Neuronal stem cell (in vitro differentiated cells): ENCODE results near the gene TSR3.

ENCODE experiments used
- DNase-seq: peaks from one replicate; pipeline ENCODE4 v3.0.0-alpha.2; 2013; ENCODE audit warnings: low spot score
- H2AFZ ChIP-seq: one replicate; pipeline ENCODE4 v1.6.1; 2013; ENCODE audit warnings: mild to moderate bottlenecking, low read length, inconsistent platforms
- H2AK5ac ChIP-seq: 2 replicates; pipeline ENCODE4 v1.6.1; 2013; ENCODE audit warnings: low read depth, mild to moderate bottlenecking, inconsistent platforms, low read length, moderate library complexity, mixed read lengths
- H2BK120ac ChIP-seq: 2 replicates; pipeline ENCODE4 v1.6.1; 2013; ENCODE audit warnings: low read depth, mild to moderate bottlenecking, inconsistent platforms, low read length, moderate library complexity, mixed read lengths
- H2BK12ac ChIP-seq: one replicate; pipeline ENCODE4 v1.6.1; 2013; ENCODE audit warnings: low read length, inconsistent platforms
- H2BK15ac ChIP-seq: 2 replicates; pipeline ENCODE4 v1.6.1; 2013; ENCODE audit warnings: mild to moderate bottlenecking, low read length, inconsistent platforms, mixed read lengths
- H2BK5ac ChIP-seq: one replicate; pipeline ENCODE4 v1.6.1; 2013; ENCODE audit warnings: inconsistent platforms, mild to moderate bottlenecking, low read length, moderate library complexity
- H3K14ac ChIP-seq: one replicate; pipeline ENCODE4 v1.6.1; 2013; ENCODE audit warnings: low read length, inconsistent platforms
- H3K18ac ChIP-seq: 2 replicates; pipeline ENCODE4 v1.6.1; 2013; ENCODE audit warnings: low read length, inconsistent platforms
- H3K23ac ChIP-seq: 2 replicates; pipeline ENCODE4 v1.6.1; 2013; ENCODE audit warnings: low read depth, mild to moderate bottlenecking, mixed read lengths, low read length, inconsistent platforms; ENCODE audit not compliant: poor library complexity
- H3K27ac ChIP-seq: replicated peaks from 3 replicates; pipeline ENCODE4 v1.5.1; 2013; ENCODE audit warnings: low read length, inconsistent platforms
- H3K27me3 ChIP-seq, 3 experiments: 2 replicates each; pipeline ENCODE4 v1.6.1; 2013; ENCODE audit warnings: low read length in 3 of 3, mild to moderate bottlenecking in 2 of 3, inconsistent platforms in 1 of 3, low read depth in 1 of 3, mixed read lengths in 1 of 3, moderate library complexity in 1 of 3; ENCODE audit not compliant: control insufficient read depth in 3 of 3, insufficient read depth in 3 of 3
- H3K36me3 ChIP-seq, 2 donors: replicated peaks in 1 of 2; 2 replicates each; pipeline ENCODE4 v1.6.1; 2013; ENCODE audit warnings: low read length in 2 of 2; ENCODE audit not compliant: control insufficient read depth in 2 of 2, insufficient read depth in 2 of 2
- H3K4ac ChIP-seq: 2 replicates; pipeline ENCODE4 v1.6.1; 2013; ENCODE audit warnings: inconsistent platforms, mild to moderate bottlenecking, low read length, moderate library complexity
- H3K4me1 ChIP-seq, 2 donors: 1 replicate in 1 of 2; 2 replicates in 1 of 2; pipeline ENCODE4 v1.6.1; 2013; ENCODE audit warnings: low read length in 2 of 2, low read depth in 1 of 2; ENCODE audit not compliant: control insufficient read depth in 2 of 2, insufficient read depth in 1 of 2
- H3K4me2 ChIP-seq: one replicate; pipeline ENCODE4 v1.6.1; 2013; ENCODE audit warnings: mild to moderate bottlenecking, low read length, inconsistent platforms; ENCODE audit not compliant: insufficient read depth, poor library complexity, severe bottlenecking
- H3K4me3 ChIP-seq, 2 donors: 2 replicates each; pipeline ENCODE4 v1.5.1; 2013; ENCODE audit warnings: low read length in 2 of 2, mild to moderate bottlenecking in 2 of 2, inconsistent platforms in 1 of 2, moderate library complexity in 1 of 2
- H3K79me1 ChIP-seq: one replicate; pipeline ENCODE4 v1.6.1; 2013; ENCODE audit warnings: low read depth, mild to moderate bottlenecking, inconsistent platforms, low read length, moderate library complexity
- H3K9ac ChIP-seq: one replicate; pipeline ENCODE4 v1.6.1; 2013; ENCODE audit warnings: mild to moderate bottlenecking, low read depth, low read length, inconsistent platforms; ENCODE audit not compliant: poor library complexity
- H3K9me3 ChIP-seq, 2 donors: replicated peaks in 1 of 2; 2 replicates each; pipeline versions ENCODE3 to v1.6.1; 2013; ENCODE audit warnings: low read length in 2 of 2, mild to moderate bottlenecking in 2 of 2, inconsistent platforms in 1 of 2, low read depth in 1 of 2, mixed read lengths in 1 of 2, moderate library complexity in 1 of 2; ENCODE audit not compliant: control insufficient read depth in 2 of 2, insufficient read depth in 1 of 2
- H4K8ac ChIP-seq: one replicate; pipeline ENCODE4 v1.6.1; 2013; ENCODE audit warnings: low read depth, mild to moderate bottlenecking, inconsistent platforms, low read length, moderate library complexity
- H4K91ac ChIP-seq: one replicate; pipeline ENCODE4 v1.6.1; 2013; ENCODE audit warnings: low read length, low read depth, mild to moderate bottlenecking, inconsistent platforms; ENCODE audit not compliant: poor library complexity
- WGBS, 2 donors: extraction: QIAGEN DNeasy Blood & Tissue Kit; methylation state at CpG; one replicate each; pipeline ENCODE4 v1.1.7; 2013; ENCODE audit warnings: missing lambda C conversion rate in 2 of 2, mixed read lengths in 1 of 2; ENCODE audit not compliant: insufficient read length in 2 of 2, insufficient replicate concordance in 1 of 2; ENCODE audit errors: extremely low coverage in 2 of 2; 5-methylcytosine and 5-hydroxymethylcytosine counted together

Gene TSR3

GRCh38 chr16:1380195-1380594 lies 28.5 kb upstream of the TSR3 start:
- Histone ChIP-seq H2AFZ (peak overlapping the region; percentile 84), H3K14ac (no peak overlapping the region), H3K4me2 (peak overlapping the region; percentile 69), H4K8ac (no peak overlapping the region), H3K79me1 (peaks cover 20% of the 10 kb centered on the region), H3K18ac (no peak overlapping the region), H3K4me3 (peak overlapping the region in 1 of 2 donors; percentile 52), H4K91ac (no peak overlapping the region), H3K9me3 (no peaks in the 10 kb centered on the region), H3K4ac (no peak overlapping the region), H2BK120ac (no peak overlapping the region), H2BK15ac (no peak overlapping the region), H3K4me1 (peaks cover 2 to 14% of the 10 kb centered on the region in 2 donors), H3K27me3 (no peaks in the 10 kb centered on the region), H2AK5ac (peak overlapping the region; percentile 61), H3K27ac (no peak overlapping the region), H2BK5ac (no peak overlapping the region), H3K23ac (no peak overlapping the region), H3K9ac (no peak overlapping the region), H3K36me3 (peaks cover 2 to 9% of the 10 kb centered on the region in 2 donors), H2BK12ac (no peak overlapping the region)
- no peak for DNase-seq
- WGBS, 2 donors, result no CpG with 5 or more reads among the region's 10 CpGs

- peak overlapping the region; percentile 84 for H2AFZ ChIP-seq
- no peak overlapping the region for H3K27ac ChIP-seq
- peak overlapping the region; percentile 17 for H4K8ac ChIP-seq
- peak overlapping the region; percentile 97 for H3K23ac ChIP-seq
- peak; percentile 72 for DNase-seq
- peak overlapping the region; percentile 95 for H3K18ac ChIP-seq
- no peak overlapping the region for H4K91ac ChIP-seq
- no peak overlapping the region for H2BK120ac ChIP-seq
- H3K4ac ChIP-seq, result peak overlapping the region; percentile 37
- H3K4me3 ChIP-seq, result peak overlapping the region; percentile 62 to 90
- H2AK5ac ChIP-seq, result peak overlapping the region; percentile 94
- peaks cover 21% of the 10 kb centered on the region for H3K79me1 ChIP-seq
- peak overlapping the region; percentile 41 for H2BK12ac ChIP-seq
- H2BK15ac ChIP-seq, result peak overlapping the region; percentile 81
- peak overlapping the region; percentile 98 for H3K4me2 ChIP-seq
- peaks cover 2 to 9% of the 10 kb centered on the region in 2 donors for H3K36me3 ChIP-seq
- H3K4me1 ChIP-seq, result peaks cover 2 to 14% of the 10 kb centered on the region in 2 donors
- peak overlapping the region; percentile 90 for H3K9ac ChIP-seq
- H3K9me3 ChIP-seq, result no peaks in the 10 kb centered on the region
- peak overlapping the region; percentile 75 for H2BK5ac ChIP-seq
- H3K27me3 ChIP-seq, result no peaks in the 10 kb centered on the region
- no peak overlapping the region for H3K14ac ChIP-seq
- WGBS, 2 donors, result no CpG with 5 or more reads among the region's 95 CpGs
These were observed 27.8 kb upstream of the TSR3 start for GRCh38 chr16:1379304-1380076.

- H3K14ac ChIP-seq, result peak overlapping the region; percentile 97
- peak overlapping the region; percentile 90 for H3K9ac ChIP-seq
- no peak overlapping the region for H2BK120ac ChIP-seq
- peaks cover 2 to 9% of the 10 kb centered on the region in 2 donors for H3K36me3 ChIP-seq
- H3K4ac ChIP-seq, result peak overlapping the region; percentile 37
- peaks cover 21% of the 10 kb centered on the region for H3K79me1 ChIP-seq
- no peaks in the 10 kb centered on the region for H3K9me3 ChIP-seq
- peak overlapping the region; percentile 81 for H2BK15ac ChIP-seq
- peak overlapping the region; percentile 75 for H2BK5ac ChIP-seq
- H3K4me1 ChIP-seq, result peaks cover 2 to 14% of the 10 kb centered on the region in 2 donors
- peak overlapping the region; percentile 62 to 90 for H3K4me3 ChIP-seq
- no CpG with 5 or more reads among the region's 31 CpGs for WGBS, 2 donors
- no peak for DNase-seq
- no peak overlapping the region for H4K91ac ChIP-seq
- peak overlapping the region; percentile 97 for H3K23ac ChIP-seq
- peak overlapping the region; percentile 84 for H2AFZ ChIP-seq
- no peak overlapping the region for H4K8ac ChIP-seq
- H3K27ac ChIP-seq, result no peak overlapping the region
- H2AK5ac ChIP-seq, result peak overlapping the region; percentile 94
- H3K4me2 ChIP-seq, result peak overlapping the region; percentile 98
- H3K18ac ChIP-seq, result peak overlapping the region; percentile 95
- H3K27me3 ChIP-seq, result no peaks in the 10 kb centered on the region
- H2BK12ac ChIP-seq, result peak overlapping the region; percentile 90
These were observed 27.2 kb upstream of the TSR3 start for GRCh38 chr16:1378804-1379303.

- H3K36me3 ChIP-seq, result peaks cover 2 to 8% of the 10 kb centered on the region in 2 donors
- no peak overlapping the region for H3K4ac ChIP-seq
- H2BK120ac ChIP-seq, result no peak overlapping the region
- no peak overlapping the region for H4K8ac ChIP-seq
- no peak overlapping the region for H2AFZ ChIP-seq
- peak overlapping the region; percentile 90 for H2BK12ac ChIP-seq
- H3K4me1 ChIP-seq, result peaks cover 2 to 14% of the 10 kb centered on the region in 2 donors
- H3K27ac ChIP-seq, result no peak overlapping the region
- peak overlapping the region; percentile 98 for H3K4me2 ChIP-seq
- peak overlapping the region; percentile 94 for H2AK5ac ChIP-seq
- no peak overlapping the region for H4K91ac ChIP-seq
- H3K14ac ChIP-seq, result peak overlapping the region; percentile 97
- H3K79me1 ChIP-seq, result peaks cover 21% of the 10 kb centered on the region
- peak overlapping the region; percentile 75 for H2BK5ac ChIP-seq
- H3K23ac ChIP-seq, result peak overlapping the region; percentile 97
- peak overlapping the region; percentile 90 for H3K9ac ChIP-seq
- no peaks in the 10 kb centered on the region for H3K27me3 ChIP-seq
- peak overlapping the region; percentile 81 for H2BK15ac ChIP-seq
- H3K9me3 ChIP-seq, result no peaks in the 10 kb centered on the region
- no CpG with 5 or more reads among the region's 25 CpGs for WGBS, 2 donors
- DNase-seq, result no peak
- peak overlapping the region in 1 of 2 donors; percentile 62 for H3K4me3 ChIP-seq
- peak overlapping the region; percentile 95 for H3K18ac ChIP-seq
These were observed 26.6 kb upstream of the TSR3 start for GRCh38 chr16:1378087-1378803.
